Measurements from ENCODE around the gene AFF1.
"Not testable (repeated sequence)": the region's sequence is repeated elsewhere in the genome, so short reads cannot be mapped to it uniquely, and the experiment has no call there.

Gene AFF1

DNA sequence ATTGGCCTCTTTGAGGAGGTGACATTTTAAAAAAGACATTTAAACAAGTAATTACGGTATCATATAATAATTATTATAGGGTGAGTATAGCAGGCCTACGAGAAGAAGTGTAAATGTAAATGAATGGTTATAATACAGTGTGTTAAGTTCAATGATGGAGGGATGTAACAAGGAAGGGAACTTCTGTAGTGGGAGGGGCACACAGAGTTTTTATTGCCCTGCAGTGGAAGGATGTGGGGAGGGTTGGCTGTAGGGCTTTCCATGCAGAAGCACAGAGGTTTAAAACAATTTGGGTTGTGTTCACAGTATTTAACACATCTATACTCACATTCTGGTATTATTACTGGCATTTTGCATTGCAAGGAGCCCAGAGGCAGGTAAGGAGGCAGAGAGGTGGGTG lies 41.1 kb downstream of the AFF1 start:
- Mint-ChIP-seq H3K4me1 (ENCODE audit: low read depth) (peaks cover 82% of the 10 kb centered on the region), H3K36me3 (ENCODE audit: low read depth) (peaks cover 3% of the 10 kb centered on the region), H3K4me3 (no peak overlapping the region), H3K9me3 (no peaks in the 10 kb centered on the region), H3K27me3 (no peaks in the 10 kb centered on the region), H3K27ac (no peak overlapping the region)

DNA sequence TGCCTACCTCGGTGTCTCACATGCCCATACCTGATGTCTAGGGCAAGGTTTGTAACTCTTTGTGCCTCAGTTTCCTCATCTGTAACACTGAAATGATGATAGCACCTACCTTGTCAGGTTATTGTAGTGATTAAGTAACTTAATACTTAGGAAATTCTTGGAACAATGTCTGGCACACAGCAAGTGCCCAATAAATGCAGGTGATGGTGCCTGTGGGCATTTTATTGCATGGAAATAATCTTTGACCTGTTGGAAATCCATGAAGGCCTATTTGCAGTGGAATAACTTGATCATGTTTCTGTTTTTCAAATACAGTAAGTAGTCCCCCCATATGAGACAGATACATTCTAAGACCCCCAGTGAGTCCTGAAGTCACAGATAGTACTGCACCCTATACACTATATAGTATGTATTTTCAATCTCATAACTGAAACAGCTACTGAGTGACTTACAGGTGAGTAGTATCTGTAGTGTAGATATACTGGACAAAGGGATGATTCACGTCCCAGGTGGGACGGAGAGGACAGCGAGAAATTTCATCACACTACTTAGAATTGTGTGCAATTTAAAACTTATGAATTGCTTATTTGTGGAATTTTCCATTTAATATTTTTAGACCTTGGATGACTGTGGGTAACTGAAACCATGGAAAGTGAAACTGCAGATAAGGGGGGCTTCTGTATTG lies 42.1 kb downstream of the AFF1 start:
- Mint-ChIP-seq H3K4me1 (ENCODE audit: low read depth) (peaks cover 82% of the 10 kb centered on the region), H3K36me3 (ENCODE audit: low read depth) (peaks cover 7% of the 10 kb centered on the region), H3K27ac (peak overlapping the region; percentile 42), H3K27me3 (no peaks in the 10 kb centered on the region), H3K4me3 (no peak overlapping the region), H3K9me3 (no peaks in the 10 kb centered on the region)

DNA sequence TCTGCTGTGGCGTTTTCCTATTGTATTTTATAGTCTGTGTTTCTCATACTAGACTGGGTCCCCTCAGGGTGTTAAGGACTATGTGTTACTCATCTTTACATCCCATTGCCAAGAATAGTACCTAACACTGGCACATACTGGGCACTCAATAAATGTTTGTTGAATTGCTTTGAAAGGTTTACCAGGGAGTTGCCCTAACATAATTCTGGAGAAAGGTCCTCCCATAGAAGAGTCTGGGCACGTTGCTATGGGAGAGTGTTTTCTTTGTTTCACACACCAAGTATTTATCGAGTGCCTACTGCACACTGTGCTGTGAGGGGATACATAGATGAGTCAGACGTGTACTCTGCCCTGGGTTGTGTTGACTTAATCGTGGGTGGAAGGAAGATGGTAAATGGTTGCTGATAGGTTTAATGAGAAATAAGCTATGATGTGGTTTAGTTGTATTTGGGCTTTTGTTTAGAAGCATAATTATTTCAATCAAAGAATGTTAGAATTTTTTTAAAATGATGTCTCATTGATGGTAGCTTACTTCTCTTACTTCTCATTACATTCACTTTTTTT lies 42.9 kb downstream of the AFF1 start:
- Mint-ChIP-seq H3K27ac (peak overlapping the region; percentile 42), H3K9me3 (no peaks in the 10 kb centered on the region), H3K27me3 (no peaks in the 10 kb centered on the region), H3K4me3 (no peak overlapping the region), H3K36me3 (ENCODE audit: low read depth) (peaks cover 10% of the 10 kb centered on the region), H3K4me1 (ENCODE audit: low read depth) (peaks cover 83% of the 10 kb centered on the region)

- Mint-ChIP-seq H3K4me3 (no peak overlapping the region), H3K27ac (no peak overlapping the region), H3K27me3 (no peaks in the 10 kb centered on the region), H3K9me3 (no peaks in the 10 kb centered on the region), H3K4me1 (ENCODE audit: low read depth) (peaks cover 76% of the 10 kb centered on the region), H3K36me3 (ENCODE audit: low read depth) (peaks cover 8% of the 10 kb centered on the region)
These were observed 43.9 kb downstream of the AFF1 start for GRCh38 chr4:86978709-86979108.

DNA sequence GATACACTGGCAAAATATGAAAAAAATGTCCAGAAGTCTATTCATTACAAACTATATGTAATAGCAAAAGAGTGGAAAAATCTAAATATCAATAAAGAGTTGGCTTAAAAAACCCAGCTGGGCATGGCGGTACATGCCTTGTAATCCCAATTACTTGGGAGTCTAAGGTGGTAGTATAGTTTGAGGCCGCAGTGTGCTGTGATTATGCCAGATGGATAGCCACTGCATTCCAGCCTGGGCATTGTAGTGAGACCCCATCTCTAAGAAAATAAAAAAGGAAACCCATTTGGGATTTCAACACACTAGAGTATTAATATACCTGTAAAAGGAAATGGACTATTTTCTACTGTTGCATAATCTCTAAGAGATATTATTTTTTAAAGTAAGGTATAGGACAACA lies 45.4 kb downstream of the AFF1 start:
- Mint-ChIP-seq H3K27me3 (no peaks in the 10 kb centered on the region), H3K4me1 (ENCODE audit: low read depth) (peaks cover 63% of the 10 kb centered on the region), H3K36me3 (ENCODE audit: low read depth) (peaks cover 6% of the 10 kb centered on the region), H3K27ac (no peak overlapping the region), H3K9me3 (no peaks in the 10 kb centered on the region), H3K4me3 (no peak overlapping the region)

- no peak overlapping the region for H3K4me3 Mint-ChIP-seq
- no peaks in the 10 kb centered on the region for H3K27me3 Mint-ChIP-seq
- peaks cover 47% of the 10 kb centered on the region for H3K4me1 Mint-ChIP-seq (ENCODE audit: low read depth)
- H3K9me3 Mint-ChIP-seq, result no peaks in the 10 kb centered on the region
- peak overlapping the region; percentile 14 for H3K27ac Mint-ChIP-seq
- peaks cover 6% of the 10 kb centered on the region for H3K36me3 Mint-ChIP-seq (ENCODE audit: low read depth)
These were observed 47.0 kb downstream of the AFF1 start for GRCh38 chr4:86981789-86982188.

- H3K27ac Mint-ChIP-seq, H3K27me3 Mint-ChIP-seq, H3K9me3 Mint-ChIP-seq, H3K4me3 Mint-ChIP-seq: not testable (repeated sequence)
- H3K4me1 Mint-ChIP-seq (ENCODE audit: low read depth), result peaks cover 19% of the 10 kb centered on the region
- H3K36me3 Mint-ChIP-seq (ENCODE audit: low read depth), result peaks cover 23% of the 10 kb centered on the region
These were observed 51.0 kb downstream of the AFF1 start for GRCh38 chr4:86985852-86986251.

GRCh38 chr4:86989658-86990057 lies 54.8 kb downstream of the AFF1 start:
- H3K9me3 Mint-ChIP-seq; H3K27me3 Mint-ChIP-seq; H3K4me1 Mint-ChIP-seq (ENCODE audit: low read depth): not testable (repeated sequence)

GRCh38 chr4:86990510-86990909 lies 55.7 kb downstream of the AFF1 start:
- Mint-ChIP-seq H3K4me1 (ENCODE audit: low read depth) (peaks cover 8% of the 10 kb centered on the region), H3K27ac (no peak overlapping the region), H3K4me3 (no peak overlapping the region), H3K27me3 (no peaks in the 10 kb centered on the region), H3K36me3 (ENCODE audit: low read depth) (peaks cover 23% of the 10 kb centered on the region), H3K9me3 (peaks cover 6% of the 10 kb centered on the region)

More at GRCh38 chr4:86989658-86990057, 54.8 kb downstream of the AFF1 start:
- not testable (repeated sequence) for H3K27ac Mint-ChIP-seq, H3K4me3 Mint-ChIP-seq
- peaks cover 22% of the 10 kb centered on the region for H3K36me3 Mint-ChIP-seq (ENCODE audit: low read depth)

- peaks cover 23% of the 10 kb centered on the region for H3K36me3 Mint-ChIP-seq (ENCODE audit: low read depth)
- peaks cover 6% of the 10 kb centered on the region for H3K9me3 Mint-ChIP-seq
- H3K27me3 Mint-ChIP-seq, result no peaks in the 10 kb centered on the region
- no peak overlapping the region for H3K27ac Mint-ChIP-seq
- H3K4me1 Mint-ChIP-seq (ENCODE audit: low read depth), result peaks cover 8% of the 10 kb centered on the region
- H3K4me3 Mint-ChIP-seq, result no peak overlapping the region
These were observed 57.2 kb downstream of the AFF1 start for GRCh38 chr4:86991994-86992393.

DNA sequence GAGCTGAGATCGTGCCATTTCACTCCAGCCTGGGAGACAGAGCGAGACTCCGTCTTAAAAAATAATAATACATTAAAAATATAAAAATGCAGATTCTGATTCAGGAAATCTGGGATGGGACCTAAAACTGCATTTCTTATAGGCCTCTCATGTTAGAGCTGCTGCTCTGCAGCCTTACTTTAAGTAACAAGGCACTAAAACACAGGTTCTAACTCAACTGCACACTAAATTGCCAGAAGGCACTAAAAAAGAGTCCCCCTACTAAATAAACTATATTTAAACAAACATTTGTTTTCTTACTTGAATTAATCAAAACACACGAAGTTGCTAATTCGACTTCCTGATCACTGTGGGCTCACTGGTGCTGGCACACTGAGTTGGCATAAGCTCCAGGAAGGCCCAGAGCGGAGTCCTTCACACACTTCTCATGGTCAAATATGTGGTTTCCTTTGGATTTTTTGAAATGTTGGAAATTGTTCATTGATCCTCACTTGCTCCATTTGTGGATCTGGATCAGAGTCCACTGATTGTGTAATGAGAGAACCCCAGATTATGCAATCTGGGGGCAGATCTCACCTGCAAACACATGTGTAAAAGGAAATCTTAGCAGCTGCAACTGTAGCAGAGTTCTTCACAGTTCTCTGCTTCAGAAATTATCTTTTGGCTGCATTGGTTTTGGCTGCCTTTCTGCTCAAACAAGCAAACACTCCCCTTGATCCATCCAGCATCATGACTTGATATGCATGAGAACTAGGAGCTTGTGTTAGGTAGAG lies 59.3 kb downstream of the AFF1 start:
- peaks cover 19% of the 10 kb centered on the region for H3K4me1 Mint-ChIP-seq (ENCODE audit: low read depth)
- H3K27ac Mint-ChIP-seq, result peak overlapping the region; percentile 28
- H3K9me3 Mint-ChIP-seq, result no peaks in the 10 kb centered on the region
- H3K4me3 Mint-ChIP-seq, result no peak overlapping the region
- peaks cover 12% of the 10 kb centered on the region for H3K36me3 Mint-ChIP-seq (ENCODE audit: low read depth)
- H3K27me3 Mint-ChIP-seq, result no peaks in the 10 kb centered on the region

- Mint-ChIP-seq H3K9me3 (no peaks in the 10 kb centered on the region), H3K36me3 (ENCODE audit: low read depth) (peaks cover 6% of the 10 kb centered on the region), H3K27me3 (no peaks in the 10 kb centered on the region), H3K4me1 (ENCODE audit: low read depth) (peaks cover 24% of the 10 kb centered on the region), H3K4me3 (no peak overlapping the region), H3K27ac (peak overlapping the region; percentile 28)
These were observed 59.9 kb downstream of the AFF1 start for GRCh38 chr4:86994686-86995085.

- H3K9me3 Mint-ChIP-seq, H3K27ac Mint-ChIP-seq: not testable (repeated sequence)
- peaks cover 36% of the 10 kb centered on the region for H3K4me1 Mint-ChIP-seq (ENCODE audit: low read depth)
These were observed 61.7 kb downstream of the AFF1 start for GRCh38 chr4:86996510-86996909.

GRCh38 chr4:86999136-86999643 lies 64.4 kb downstream of the AFF1 start:
- Mint-ChIP-seq H3K9me3 (no peaks in the 10 kb centered on the region), H3K4me3 (no peak overlapping the region), H3K4me1 (ENCODE audit: low read depth) (peaks cover 37% of the 10 kb centered on the region), H3K27ac (peak overlapping the region; percentile 10), H3K36me3 (ENCODE audit: low read depth) (peaks cover 6% of the 10 kb centered on the region), H3K27me3 (no peaks in the 10 kb centered on the region)

More at GRCh38 chr4:86996510-86996909, 61.7 kb downstream of the AFF1 start:
- not testable (repeated sequence) for H3K4me3 Mint-ChIP-seq; H3K27me3 Mint-ChIP-seq; H3K36me3 Mint-ChIP-seq (ENCODE audit: low read depth)

- H3K4me3 Mint-ChIP-seq, result no peak overlapping the region
- no peaks in the 10 kb centered on the region for H3K36me3 Mint-ChIP-seq (ENCODE audit: low read depth)
- no peaks in the 10 kb centered on the region for H3K9me3 Mint-ChIP-seq
- H3K27me3 Mint-ChIP-seq, result no peaks in the 10 kb centered on the region
- H3K27ac Mint-ChIP-seq, result no peak overlapping the region
- H3K4me1 Mint-ChIP-seq (ENCODE audit: low read depth), result peaks cover 53% of the 10 kb centered on the region
These were observed 67.9 kb downstream of the AFF1 start for GRCh38 chr4:87002682-87003043.

Measured in stimulated activated naive CD8-positive, alpha-beta T cell treated with anti-CD3 and anti-CD28 coated beads, Interleukin-15, Interleukin-2, amounts not matched to agents 100 ng/mL and 50 ng/mL, for 24 hours (primary cell).